WTC11 (cell line): Measurements from ENCODE around the gene SETD3. TPM values are rescaled to one million over a fixed set of nuclear protein-coding genes. Genes with fewer than 3 reads are reported as not detected.

ENCODE experiments used
- ATAC-seq: fragments of 200-7000 bp; cut with Tn5 transposase; 2 replicates; pipeline ENCODE4 v1.10.0; 2021; ENCODE audit warnings: mild to moderate bottlenecking, moderate library complexity
- CTCF ChIA-PET: fragments of 300-600 bp; sonication (Branson Sonifier 250); formaldehyde crosslinking; loops from one replicate; lab custom pipeline; 2021; ENCODE audit warnings: antibody characterized with exemption; lab: Charles Lee
- POLR2A ChIA-PET: fragments of 350-600 bp; sonication (Branson Sonifier 250); formaldehyde crosslinking; loops from one replicate; lab custom pipeline; 2021; ENCODE audit warnings: antibody characterized with exemption; lab: Charles Lee
- DNase-seq: peaks from one replicate; pipeline ENCODE4 v3.0.0; 2021; ENCODE audit warnings: low spot score
- H3K27ac Mint-ChIP-seq: 2 replicates; pipeline ENCODE4 v1.8.0; 2021; ENCODE audit warnings: mixed read lengths
- H3K27me3 Mint-ChIP-seq: 2 replicates; pipeline ENCODE4 v1.8.0; 2021; ENCODE audit warnings: low read depth, mild to moderate bottlenecking, moderate library complexity, mixed read lengths
- H3K36me3 Mint-ChIP-seq: 2 replicates; pipeline ENCODE4 v1.8.0; 2021; ENCODE audit warnings: mixed read lengths
- H3K4me1 Mint-ChIP-seq: 2 replicates; pipeline ENCODE4 v1.8.0; 2022; ENCODE audit warnings: mixed read lengths
- H3K4me3 Mint-ChIP-seq: 2 replicates; pipeline ENCODE4 v1.8.0; 2021; ENCODE audit warnings: mild to moderate bottlenecking, moderate library complexity, mixed read lengths
- H3K9me3 Mint-ChIP-seq: 2 replicates; pipeline ENCODE4 v1.8.0; 2021; ENCODE audit warnings: mixed read lengths
- ATF3 ChIP-seq: sonication (generic); formaldehyde crosslinking; conservative IDR thresholded peaks from 2 replicates; pipeline ENCODE4 v1.8.1; 2022; ENCODE audit warnings: mild to moderate bottlenecking, missing genetic modification reagents
- CDX4 ChIP-seq: fragments of 250-450 bp; sonication (Bioruptor Pico); IDR thresholded peaks from 2 replicates; pipeline ENCODE4 v1.9.0; 2021; ENCODE audit warnings: moderate library complexity, mild to moderate bottlenecking, inconsistent platforms, borderline replicate concordance
- E2F1 ChIP-seq: sonication (generic); formaldehyde crosslinking; IDR thresholded peaks from 2 replicates; pipeline ENCODE4 v1.8.0; 2022; ENCODE audit warnings: mild to moderate bottlenecking, missing genetic modification reagents
- EMX1 ChIP-seq: fragments of 250-450 bp; sonication (Bioruptor Pico); IDR thresholded peaks from 2 replicates; pipeline ENCODE4 v1.8.0; 2021; ENCODE audit warnings: mild to moderate bottlenecking
- FOXJ3 ChIP-seq: sonication (generic); formaldehyde crosslinking; IDR thresholded peaks from 2 replicates; pipeline ENCODE4 v1.9.0; 2021; ENCODE audit warnings: missing genetic modification reagents, mild to moderate bottlenecking, borderline replicate concordance
- FOXP1 ChIP-seq: sonication (generic); formaldehyde crosslinking; IDR thresholded peaks from 2 replicates; pipeline ENCODE4 v1.8.0; 2022; ENCODE audit warnings: missing genetic modification reagents, mild to moderate bottlenecking, moderate library complexity, borderline replicate concordance
- FOXP4 ChIP-seq: sonication (generic); formaldehyde crosslinking; IDR thresholded peaks from 2 replicates; pipeline ENCODE4 v1.8.0; 2022; ENCODE audit warnings: mild to moderate bottlenecking, missing genetic modification reagents
- IRF1 ChIP-seq: sonication (generic); formaldehyde crosslinking; IDR thresholded peaks from 2 replicates; pipeline ENCODE4 v1.8.0; 2023; ENCODE audit warnings: missing genetic modification reagents
- JUN ChIP-seq: sonication (generic); formaldehyde crosslinking; IDR thresholded peaks from 2 replicates; pipeline ENCODE4 v1.8.0; 2023; ENCODE audit warnings: mild to moderate bottlenecking, missing genetic modification reagents
- KAT7 ChIP-seq: sonication (generic); formaldehyde crosslinking; IDR thresholded peaks from 2 replicates; pipeline ENCODE4 v1.8.1; 2023; ENCODE audit warnings: missing genetic modification reagents, mild to moderate bottlenecking, borderline replicate concordance
- NR3C1 ChIP-seq: sonication (generic); formaldehyde crosslinking; conservative IDR thresholded peaks from 2 replicates; pipeline ENCODE4 v1.8.1; 2023; ENCODE audit warnings: low read depth, mild to moderate bottlenecking, missing genetic modification reagents
- PREB ChIP-seq: sonication (generic); formaldehyde crosslinking; IDR thresholded peaks from 2 replicates; pipeline ENCODE4 v1.8.1; 2022; ENCODE audit warnings: mild to moderate bottlenecking, missing genetic modification reagents, moderate library complexity, borderline replicate concordance
- ZBTB21 ChIP-seq: sonication (generic); formaldehyde crosslinking; IDR thresholded peaks from 2 replicates; pipeline ENCODE4 v1.8.1; 2023; ENCODE audit warnings: mild to moderate bottlenecking, missing genetic modification reagents, borderline replicate concordance
- ZMAT4 ChIP-seq: fragments of 250-450 bp; sonication (Bioruptor Pico); IDR thresholded peaks from 2 replicates; pipeline ENCODE4 v1.9.0; 2021; ENCODE audit warnings: mild to moderate bottlenecking
- ZNF121 ChIP-seq: sonication (generic); formaldehyde crosslinking; IDR thresholded peaks from 2 replicates; pipeline ENCODE4 v1.8.0; 2023; ENCODE audit warnings: missing genetic modification reagents
- ZNF317 ChIP-seq: sonication (generic); formaldehyde crosslinking; IDR thresholded peaks from 2 replicates; pipeline ENCODE4 v1.8.1; 2023; ENCODE audit warnings: low read depth, mild to moderate bottlenecking, moderate library complexity, missing genetic modification reagents, borderline replicate concordance
- ZNF396 ChIP-seq: fragments of 250-450 bp; sonication (Bioruptor Pico); IDR thresholded peaks from 2 replicates; pipeline ENCODE4 v1.8.0; 2021; ENCODE audit warnings: mild to moderate bottlenecking, moderate library complexity, borderline replicate concordance
- total RNA-seq: library from RNA; stranded (reverse); gene quantifications from 3 replicates; pipeline ENCODE4 v1.2.3, GENCODE V29; 2021

Gene SETD3
- total RNA-seq, 1 experiment from 2014 or later: 53.1 TPM

GRCh38 chr14:99516871-99517642 lies 36.4 kb upstream of the SETD3 start (continued):
- TF ChIP-seq ZMAT4: no peak
- TF ChIP-seq IRF1 (CRISPR knock-in tag): no peak
- TF ChIP-seq ZNF396 (CRISPR knock-in tag): no peak

GRCh38 chr14:99516156-99516870 lies 35.7 kb upstream of the SETD3 start:
- TF ChIP-seq ZBTB21 (CRISPR knock-in tag) (no peak), ATF3 (CRISPR knock-in tag) (no peak), KAT7 (no peak), FOXJ3 (CRISPR knock-in tag) (no peak), FOXP1 (CRISPR knock-in tag) (no peak), ZMAT4 (no peak), EMX1 (no peak), FOXP4 (CRISPR knock-in tag) (no peak), ZNF317 (CRISPR knock-in tag) (no peak), CDX4 (no peak), NR3C1 (no peak), PREB (CRISPR knock-in tag) (no peak), ZNF121 (CRISPR knock-in tag) (no peak), E2F1 (no peak), JUN (no peak)
- no peak overlapping the region for H3K4me3 Mint-ChIP-seq
- DNase-seq: peak; percentile 8
- POLR2A ChIA-PET: interaction anchor here (0.6 kb wide), 1 partner anchor 12 kb away, joined by 5 read pairs; no protein-coding TSS in a partner anchor
- peaks cover 6% of the 10 kb centered on the region; the same call in 1 of the 2 replicates for H3K4me1 Mint-ChIP-seq
- CTCF ChIA-PET: interaction anchor here (0.7 to 1.7 kb wide), 7 partner anchors 35 to 172 kb away, joined by 3 to 5 read pairs (median 3); partner anchors contain the start of genes CCNK and SETD3
- no peak for ATAC-seq
- no peak overlapping the region for H3K27ac Mint-ChIP-seq
- no peaks in the 10 kb centered on the region for H3K36me3 Mint-ChIP-seq
- H3K9me3 Mint-ChIP-seq: no peaks in the 10 kb centered on the region
- no peaks in the 10 kb centered on the region for H3K27me3 Mint-ChIP-seq
